Sigmoid colon (tissue), 7 donors: ENCODE data around the gene SMAD6. TPM values are rescaled to one million over a fixed set of nuclear protein-coding genes. Genes with fewer than 3 reads are reported as not detected.

Experiments used
- DNase-seq: peaks from one replicate; pipeline ENCODE4 v3.0.0-alpha.2; 2019
- H3K27ac ChIP-seq, 4 donors: fragments of 200-600 bp; sonication (generic); one replicate each; pipeline ENCODE4 v1.5.1; 2016 to 2019; ENCODE audit warnings: mild to moderate bottlenecking in 1 of 4
- H3K27me3 ChIP-seq, 3 donors: fragments of 200-600 bp; sonication (generic); one replicate each; pipeline ENCODE4 v1.5.1; 2019; ENCODE audit warnings: mild to moderate bottlenecking in 1 of 3
- H3K36me3 ChIP-seq, 4 donors: fragments of 200-600 bp; sonication (generic); one replicate each; pipeline ENCODE4 v1.5.1; 2016 to 2019
- H3K4me1 ChIP-seq, 4 donors: fragments of 200-600 bp; sonication (generic); one replicate each; pipeline ENCODE4 v1.5.1; 2017 to 2019
- H3K4me3 ChIP-seq, 4 donors: fragments of 200-600 bp; sonication (generic); one replicate each; pipeline ENCODE4 v1.5.1; 2017 to 2019; ENCODE audit warnings: mild to moderate bottlenecking in 2 of 4, moderate library complexity in 1 of 4
- H3K9me3 ChIP-seq, 4 donors: fragments of 200-600 bp in 3 of 4; sonication (generic) in 3 of 4; one replicate each; pipeline versions ENCODE4 v1.5.1 to v1.6.1; 2013 to 2019
- CTCF ChIP-seq, 4 experiments: fragments of 450-650 bp in 3 of 4; fragments of 200-600 bp in 1 of 4; IDR thresholded peaks; one replicate each; pipeline ENCODE4 v1.5.1; 2016 to 2019; ENCODE audit warnings: antibody characterized with exemption in 4 of 4, mild to moderate bottlenecking in 3 of 4, moderate library complexity in 2 of 4
- EP300 ChIP-seq, 4 donors: sonication (generic); formaldehyde crosslinking; IDR thresholded peaks; one replicate each; pipeline ENCODE4 v1.6.1; 2017; ENCODE audit warnings: antibody characterized with exemption in 4 of 4
- POLR2A ChIP-seq, 2 donors: fragments of 450-650 bp; IDR thresholded peaks; one replicate each; pipeline ENCODE4 v1.6.1; 2016; ENCODE audit warnings: antibody characterized with exemption in 2 of 2, mild to moderate bottlenecking in 2 of 2, moderate library complexity in 2 of 2
- POLR2AphosphoS5 ChIP-seq, 4 donors: sonication (generic); formaldehyde crosslinking; IDR thresholded peaks; one replicate each; pipeline ENCODE4 v1.6.1; 2017; ENCODE audit warnings: antibody characterized with exemption in 4 of 4
- WGBS, 2 donors: extraction: QIAGEN DNeasy Blood & Tissue Kit; methylation state at CpG; one replicate each; pipeline ENCODE4 v1.1.7; 2013; 5-methylcytosine and 5-hydroxymethylcytosine counted together
- intact Hi-C: fragments of 100-400 bp; cut with DNase I; formaldehyde crosslinking; loops from one replicate; pipeline ENCODE4 v1.15.1; 2023
- polyA plus RNA-seq, 3 donors: library from polyadenylated mRNA; stranded (reverse); fragments of 200-250 nt; gene quantifications; one replicate each; pipeline ENCODE4 v1.2.3, GENCODE V29; 2013
- total RNA-seq, 4 donors: library from RNA; depleted of rRNA; stranded (reverse); fragments of >200 nt; gene quantifications; one replicate each; pipeline ENCODE4 v1.1.0, GENCODE V29; 2016
- donor health status: healthy with polysubstance abuse.
- donor health status: Bipolar disorder and iron deficiency.
- donor health status: healthy.

The SMAD6 gene
- total and polyA plus RNA-seq, 7 donors: 1.8 to 9.2 (median 5.7) TPM

- intact Hi-C loops: no loop called here
Observed at GRCh38 chr15:66777054-66777453, 75.0 kb downstream of the SMAD6 start.

GRCh38 chr15:66777596-66778313 is 75.7 kb downstream of the SMAD6 start:
- no peaks in the 10 kb centered on the region for H3K9me3 ChIP-seq
- H3K4me1 ChIP-seq: peaks cover 0 to 40% (median 37%) of the 10 kb centered on the region in 4 donors
- no peak overlapping the region for H3K4me3 ChIP-seq
- no peaks in the 10 kb centered on the region for H3K27me3 ChIP-seq
- intact Hi-C loops: no loop called here
- no peaks in the 10 kb centered on the region for H3K36me3 ChIP-seq
- no peak for DNase-seq
- WGBS, 2 donors: 87 to 92% methylated on average over 5 of the region's 5 CpGs
- TF ChIP-seq POLR2A (IDR thresholded peaks at IDR 0.05) (no peak), POLR2AphosphoS5 (IDR thresholded peaks at IDR 0.05) (no peak), CTCF (IDR thresholded peaks at IDR 0.05) (no peak), EP300 (IDR thresholded peaks at IDR 0.05) (no peak)
- H3K27ac ChIP-seq: no peak overlapping the region

More at GRCh38 chr15:66777054-66777453, 75.0 kb downstream of the SMAD6 start:
- no peaks in the 10 kb centered on the region for H3K9me3 ChIP-seq
- peaks cover 0 to 38% (median 34%) of the 10 kb centered on the region in 4 donors for H3K4me1 ChIP-seq
- DNase-seq: no peak
- no peaks in the 10 kb centered on the region for H3K36me3 ChIP-seq
- no peaks in the 10 kb centered on the region for H3K27me3 ChIP-seq
- no peak overlapping the region for H3K4me3 ChIP-seq
- TF ChIP-seq POLR2AphosphoS5 (IDR thresholded peaks at IDR 0.05): no peak
- TF ChIP-seq CTCF (IDR thresholded peaks at IDR 0.05): no peak
- TF ChIP-seq EP300 (IDR thresholded peaks at IDR 0.05): no peak
- no peak for TF ChIP-seq POLR2A (IDR thresholded peaks at IDR 0.05)
- 88 to 90% methylated on average over 6 of the region's 6 CpGs for WGBS, 2 donors
- no peak overlapping the region for H3K27ac ChIP-seq

GRCh38 chr15:66778314-66778665 is 76.3 kb downstream of the SMAD6 start:
- no peak for DNase-seq
- Histone ChIP-seq H3K9me3 (no peaks in the 10 kb centered on the region), H3K4me3 (no peak overlapping the region), H3K4me1 (peaks cover 0 to 40% (median 35%) of the 10 kb centered on the region in 4 donors), H3K27ac (no peak overlapping the region), H3K27me3 (no peaks in the 10 kb centered on the region), H3K36me3 (no peaks in the 10 kb centered on the region)
- intact Hi-C loops: no loop called here
- WGBS, 2 donors: 17 to 80% methylated on average over 1 of the region's 1 CpG
- TF ChIP-seq POLR2A (IDR thresholded peaks at IDR 0.05) (no peak), POLR2AphosphoS5 (IDR thresholded peaks at IDR 0.05) (no peak), EP300 (IDR thresholded peaks at IDR 0.05) (no peak), CTCF (IDR thresholded peaks at IDR 0.05) (no peak)

- DNase-seq: no peak
- peaks cover 0 to 39% (median 31%) of the 10 kb centered on the region in 4 donors for H3K4me1 ChIP-seq
- WGBS, 2 donors: 87 to 91% methylated on average over 8 of the region's 8 CpGs
Observed at GRCh38 chr15:66778716-66779115, 76.7 kb downstream of the SMAD6 start.

More at GRCh38 chr15:66778716-66779115, 76.7 kb downstream of the SMAD6 start:
- Histone ChIP-seq H3K4me3 (no peak overlapping the region), H3K9me3 (no peaks in the 10 kb centered on the region), H3K27ac (no peak overlapping the region), H3K36me3 (no peaks in the 10 kb centered on the region), H3K27me3 (no peaks in the 10 kb centered on the region)
- intact Hi-C loops: no loop called here
- TF ChIP-seq CTCF (IDR thresholded peaks at IDR 0.05): no peak
- no peak for TF ChIP-seq POLR2AphosphoS5 (IDR thresholded peaks at IDR 0.05)
- TF ChIP-seq POLR2A (IDR thresholded peaks at IDR 0.05): no peak
- no peak for TF ChIP-seq EP300 (IDR thresholded peaks at IDR 0.05)
